ENCODE data around the gene XIAP.
A peak's percentile ranks its signal among the peaks of the same experiment; 100 is the strongest.
"Not testable (repeated sequence)": the region's sequence is repeated elsewhere in the genome, so short reads cannot be mapped to it uniquely, and the experiment has no call there.

Gene XIAP

DNA sequence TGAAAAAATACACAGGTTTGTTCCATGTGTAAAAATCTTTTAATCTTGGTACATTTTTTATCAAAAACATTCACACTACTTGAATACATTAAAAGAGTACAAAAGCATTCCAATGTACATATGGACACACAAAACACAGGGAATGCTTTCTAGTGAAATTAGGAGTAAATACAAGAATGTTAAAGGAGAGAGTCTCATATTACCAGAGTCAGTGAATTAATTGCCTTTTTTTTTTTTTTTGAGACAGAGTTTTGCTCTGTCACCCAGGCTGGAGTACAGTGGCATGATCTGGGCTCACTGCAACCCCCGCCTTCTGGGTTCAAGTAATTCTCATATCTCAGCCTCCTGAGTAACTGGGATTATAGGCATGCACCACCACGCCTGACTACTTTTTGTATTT lies 17.0 kb downstream of the XIAP start:
- DNase-seq: no peak

DNA sequence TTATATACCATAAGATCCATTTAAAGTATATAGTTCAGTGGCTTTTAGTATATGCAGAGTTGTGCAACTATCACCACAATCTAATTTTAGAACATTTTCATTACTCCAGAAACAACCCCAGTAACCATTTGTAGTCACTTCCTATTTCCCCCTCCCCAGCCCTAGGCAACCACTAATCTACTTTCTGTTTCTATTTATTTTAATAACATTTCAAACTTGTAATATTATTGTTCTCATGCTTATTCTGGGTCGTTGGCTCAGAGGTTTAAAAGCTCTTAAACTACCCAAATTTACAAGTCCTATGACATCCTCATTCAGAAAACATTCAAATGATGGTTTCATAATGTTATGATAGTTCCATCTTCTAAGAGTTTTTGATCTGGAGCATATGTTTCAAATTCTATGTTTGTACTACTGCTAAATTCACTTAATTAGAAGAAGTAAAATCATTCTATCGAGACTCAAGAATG lies 18.4 kb downstream of the XIAP start:
- peak; percentile 53 for DNase-seq

DNA sequence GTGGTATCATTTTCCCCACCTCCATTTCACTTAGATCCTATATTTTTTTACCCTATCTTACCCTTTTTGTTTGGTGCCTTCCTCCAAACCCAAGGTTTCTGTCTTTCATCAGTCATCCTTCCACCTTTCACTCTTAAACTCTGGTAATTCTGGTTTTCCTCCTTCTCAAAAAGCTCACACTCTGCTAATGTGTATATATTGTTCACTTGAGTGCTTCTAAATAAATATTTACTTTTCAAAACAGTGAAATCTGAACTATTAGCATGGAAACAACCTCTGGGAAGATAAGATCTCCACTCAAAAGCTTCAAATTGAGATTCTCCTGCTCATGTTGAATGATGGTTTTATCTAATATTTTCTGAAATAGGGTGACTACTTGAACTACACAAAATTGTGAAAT lies 21.5 kb downstream of the XIAP start:
- DNase-seq: no peak

DNA sequence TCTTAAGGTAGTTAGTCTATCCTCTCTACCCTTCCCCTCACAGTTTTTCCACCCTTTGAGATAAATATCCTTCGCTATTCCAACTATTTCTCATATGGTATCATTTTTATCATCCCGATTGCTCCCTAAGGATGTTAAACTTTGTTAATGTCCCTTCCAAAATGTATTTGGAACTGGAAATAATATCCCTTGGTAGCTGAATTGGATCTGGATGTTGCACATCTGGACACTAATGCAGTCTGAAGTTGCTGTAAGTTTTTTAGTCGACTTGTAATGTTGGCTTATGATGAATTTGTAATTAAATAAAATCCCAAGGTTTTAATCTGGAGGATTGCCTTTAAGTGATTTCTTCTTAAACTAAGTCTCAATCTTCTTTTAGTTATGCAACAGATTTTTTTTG lies 22.5 kb downstream of the XIAP start:
- DNase-seq: no peak

DNA sequence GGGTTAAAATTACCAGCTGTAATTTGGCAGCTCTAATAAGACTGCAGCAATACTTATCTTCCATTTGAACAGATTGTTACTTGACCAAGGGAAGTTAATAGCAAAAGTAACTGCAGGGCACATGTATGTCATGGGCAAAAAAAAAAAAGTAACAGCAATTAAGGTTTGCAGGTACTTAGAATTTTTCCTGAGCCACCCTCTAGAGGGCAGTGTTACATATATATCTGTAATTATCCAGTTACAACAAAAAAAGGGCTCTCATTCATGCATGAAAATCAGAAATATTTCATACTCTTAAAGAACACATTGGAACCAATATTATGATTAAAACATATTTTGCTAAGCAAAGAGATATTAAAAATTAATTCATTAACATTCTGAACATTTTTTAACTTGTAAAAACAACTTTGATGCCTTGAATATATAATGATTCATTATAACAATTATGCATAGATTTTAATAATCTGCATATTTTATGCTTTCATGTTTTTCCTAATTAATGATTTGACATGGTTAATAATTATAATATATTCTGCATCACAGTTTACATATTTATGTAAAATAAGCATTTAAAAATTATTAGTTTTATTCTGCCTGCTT lies 25.1 kb downstream of the XIAP start:
- DNase-seq: peak; percentile 46

DNA sequence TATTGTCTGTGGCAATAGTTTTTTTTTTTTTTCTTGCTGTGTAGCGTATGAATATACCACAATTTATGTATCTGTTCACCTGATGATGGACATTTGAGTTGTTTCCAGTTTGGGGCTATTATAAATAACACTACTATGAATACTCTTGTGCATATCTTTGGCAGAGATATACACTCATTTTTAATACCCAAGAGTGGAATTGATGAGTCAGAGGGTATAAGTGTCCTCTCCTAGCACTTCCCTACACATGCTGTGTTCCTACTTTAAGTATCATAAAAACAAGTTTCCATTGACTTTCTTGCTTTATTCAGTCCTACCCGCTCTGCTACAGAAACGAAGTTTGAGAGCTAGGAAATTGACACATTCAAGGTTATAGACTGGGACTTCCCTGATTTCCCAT lies 39.8 kb downstream of the XIAP start:
- peak; percentile 37 for DNase-seq

DNA sequence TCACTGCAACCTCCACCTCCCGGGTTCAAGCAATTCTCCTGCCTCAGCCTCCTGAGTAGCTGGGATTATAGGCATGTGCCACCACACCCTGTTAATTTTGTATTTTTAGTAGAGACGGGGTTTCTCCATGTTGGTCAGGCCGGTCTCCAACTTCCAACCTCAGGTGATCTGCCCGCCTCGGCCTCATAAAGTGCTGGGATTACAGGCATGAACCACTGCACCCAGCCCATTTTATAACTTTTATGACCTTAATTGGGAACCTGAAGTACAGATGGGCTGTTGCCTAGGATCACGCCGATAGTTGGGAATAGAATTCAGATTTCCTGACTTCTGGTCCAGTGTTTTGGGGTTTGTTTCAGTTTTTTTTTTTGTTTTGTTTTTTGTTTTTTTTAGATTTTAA lies 43.4 kb downstream of the XIAP start:
- not testable (repeated sequence) for DNase-seq

DNA sequence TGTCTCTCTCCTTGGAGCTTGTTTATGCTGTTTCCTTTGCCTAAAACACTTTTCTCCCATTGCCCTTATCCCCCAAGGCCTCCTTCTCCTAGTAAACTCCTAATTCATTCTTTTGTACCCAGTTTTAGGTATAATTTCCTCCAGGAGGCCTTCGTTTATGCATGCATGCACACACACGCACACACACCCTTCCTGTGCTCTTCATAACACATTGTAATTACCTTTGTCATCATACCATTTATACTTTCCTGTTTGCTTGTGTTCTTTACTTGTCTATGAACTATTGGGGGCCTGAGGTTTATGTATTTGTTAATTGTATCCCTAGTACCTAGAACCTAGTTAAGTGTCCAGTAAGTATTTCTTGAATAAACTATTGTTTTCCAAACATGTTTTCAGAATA lies 45.5 kb downstream of the XIAP start:
- no peak for DNase-seq

DNA sequence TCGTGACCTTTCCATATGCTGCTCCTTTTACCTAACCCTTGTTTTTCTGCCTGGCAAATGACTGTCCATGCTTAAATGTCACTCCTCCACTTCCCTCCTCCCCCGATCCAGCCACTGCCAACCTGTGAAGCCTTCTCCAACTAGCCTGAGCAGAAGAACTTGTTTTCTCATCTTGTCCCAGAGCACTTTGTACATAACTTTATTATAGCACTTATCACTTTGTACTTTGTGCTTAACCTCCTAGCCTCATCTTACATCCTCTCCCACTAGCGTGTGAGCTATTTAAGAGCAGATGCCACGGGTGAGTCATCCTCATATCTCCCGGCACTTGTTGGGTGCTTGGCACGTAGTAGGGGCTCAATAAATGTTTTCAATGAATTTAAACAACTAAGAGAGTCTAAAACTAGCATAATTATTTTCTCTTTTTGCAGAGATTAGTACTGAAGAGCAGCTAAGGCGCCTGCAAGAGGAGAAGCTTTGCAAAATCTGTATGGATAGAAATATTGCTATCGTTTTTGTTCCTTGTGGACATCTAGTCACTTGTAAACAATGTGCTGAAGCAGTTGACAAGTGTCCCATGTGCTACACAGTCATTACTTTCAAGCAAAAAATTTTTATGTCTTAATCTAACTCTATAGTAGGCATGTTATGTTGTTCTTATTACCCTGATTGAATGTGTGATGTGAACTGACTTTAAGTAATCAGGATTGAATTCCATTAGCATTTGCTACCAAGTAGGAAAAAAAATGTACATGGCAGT lies 46.9 kb downstream of the XIAP start:
- DNase-seq: no peak

DNA sequence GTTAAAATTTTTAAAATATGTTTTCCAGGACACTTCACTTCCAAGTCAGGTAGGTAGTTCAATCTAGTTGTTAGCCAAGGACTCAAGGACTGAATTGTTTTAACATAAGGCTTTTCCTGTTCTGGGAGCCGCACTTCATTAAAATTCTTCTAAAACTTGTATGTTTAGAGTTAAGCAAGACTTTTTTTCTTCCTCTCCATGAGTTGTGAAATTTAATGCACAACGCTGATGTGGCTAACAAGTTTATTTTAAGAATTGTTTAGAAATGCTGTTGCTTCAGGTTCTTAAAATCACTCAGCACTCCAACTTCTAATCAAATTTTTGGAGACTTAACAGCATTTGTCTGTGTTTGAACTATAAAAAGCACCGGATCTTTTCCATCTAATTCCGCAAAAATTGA lies 49.7 kb downstream of the XIAP start:
- DNase-seq: peak; percentile 5

DNA sequence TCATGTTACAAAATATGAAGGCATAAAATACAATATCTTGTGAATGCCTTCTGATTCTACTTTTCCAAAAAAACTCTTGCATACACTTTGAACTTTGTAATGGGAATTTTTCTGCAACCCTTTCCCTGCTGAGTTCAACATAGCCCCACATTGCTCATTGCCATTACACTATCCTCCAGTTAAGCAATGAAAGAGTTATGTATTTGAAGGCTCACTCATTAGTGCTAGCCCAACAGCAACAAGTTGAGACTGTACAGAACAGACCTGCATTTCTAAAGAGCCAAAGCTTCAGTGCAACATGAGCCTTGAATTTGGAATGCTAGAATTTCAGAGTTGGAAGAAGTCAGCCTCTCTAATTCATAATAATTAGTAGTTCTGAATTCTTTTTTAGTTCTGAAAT lies 57.2 kb downstream of the XIAP start:
- no peak for DNase-seq

DNA sequence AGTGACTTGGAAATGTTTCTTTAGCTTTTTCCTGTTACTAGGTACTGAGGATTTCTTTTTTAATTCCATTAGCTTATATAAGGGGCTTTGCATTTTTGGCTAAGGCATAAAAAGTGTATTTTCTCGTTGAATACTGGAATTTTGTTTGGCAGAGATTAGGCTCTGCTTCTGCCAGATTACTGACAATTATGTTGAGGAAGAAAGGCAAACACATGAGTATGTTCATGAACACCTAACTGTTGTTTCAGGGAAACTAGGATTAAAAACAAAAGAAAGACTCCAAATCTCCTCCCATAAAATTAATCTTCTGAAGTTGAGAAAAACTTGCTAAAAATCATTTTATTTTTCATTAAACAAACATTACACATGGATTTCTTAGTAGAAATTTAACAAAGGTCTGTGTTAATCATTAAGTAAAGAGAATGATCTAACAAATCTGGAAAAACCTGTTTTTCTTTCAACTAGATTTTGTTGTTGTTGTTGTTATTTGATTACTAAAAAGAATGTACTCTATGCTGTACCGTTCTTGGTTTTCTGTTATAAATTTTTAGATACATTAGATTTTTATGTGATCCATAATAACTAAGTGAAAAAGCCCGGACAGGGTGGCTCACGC lies 58.4 kb downstream of the XIAP start:
- DNase-seq: no peak

DNA sequence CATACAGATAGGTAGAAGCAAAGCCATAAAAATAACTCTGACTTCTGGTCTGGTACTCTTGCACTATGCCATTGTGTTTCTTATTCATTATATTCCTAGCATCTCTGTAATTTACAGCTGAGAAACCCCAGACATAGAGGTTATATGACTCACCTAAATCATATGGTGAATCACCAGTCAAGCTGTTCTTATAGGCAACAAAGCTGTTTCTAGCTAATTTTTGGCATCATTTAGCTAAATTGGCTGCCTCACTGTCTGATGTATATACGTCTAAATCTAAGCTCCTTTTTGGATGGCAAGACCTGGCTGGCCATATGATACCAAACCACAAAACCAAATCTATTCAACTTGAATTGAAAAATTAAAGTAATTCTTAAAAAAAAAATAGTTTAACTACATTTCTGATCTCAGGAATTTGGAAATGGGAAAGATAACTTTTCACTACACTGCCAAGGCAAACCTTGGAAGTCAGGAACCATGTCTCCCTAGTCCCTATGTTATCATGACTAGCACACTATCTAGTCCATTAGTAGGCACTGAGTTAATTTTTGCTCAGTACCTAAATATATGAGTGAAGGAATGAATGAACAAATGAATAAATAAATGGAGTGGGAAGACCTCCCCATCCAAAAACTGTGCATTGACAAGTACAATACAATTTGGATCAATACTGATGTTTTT lies 60.4 kb downstream of the XIAP start:
- peak; percentile 91 for DNase-seq

DNA sequence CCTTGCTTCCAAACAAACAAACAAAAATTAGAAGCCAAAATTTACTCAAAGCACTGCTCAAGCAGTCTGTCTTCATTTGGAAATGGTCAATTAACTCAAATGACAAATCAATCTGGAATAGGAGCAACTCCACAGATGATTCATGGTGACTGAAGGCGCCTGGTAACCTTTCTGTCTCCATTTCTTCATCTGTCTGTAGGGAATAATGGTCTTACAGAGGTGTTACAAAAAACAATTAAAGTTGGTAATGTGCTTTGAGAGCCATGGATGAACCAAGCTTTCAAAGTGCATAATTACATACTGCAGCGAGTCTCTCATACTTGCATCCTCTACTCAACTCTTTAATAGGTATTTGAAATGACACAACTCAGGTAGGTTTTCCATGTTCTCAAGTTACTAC lies 63.4 kb downstream of the XIAP start:
- DNase-seq: no peak

DNA sequence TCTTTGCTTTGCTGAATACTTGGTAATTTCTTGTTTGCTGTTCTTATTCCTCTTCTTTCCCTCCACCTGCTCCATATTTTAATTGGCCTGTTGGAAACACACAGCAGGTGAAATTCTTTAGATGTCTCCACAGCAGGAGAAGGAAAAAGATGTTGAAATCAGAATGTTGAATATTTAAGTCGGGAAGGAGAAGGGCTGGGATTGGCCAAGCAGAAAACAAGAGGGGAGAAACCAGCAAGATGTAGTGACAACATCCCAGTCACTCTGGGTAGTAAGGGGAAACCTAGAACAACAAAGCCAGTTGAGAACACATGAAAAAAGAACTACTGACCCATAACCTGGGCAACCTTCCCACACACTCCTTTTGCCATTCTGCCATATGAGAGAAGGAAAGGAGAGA lies 64.3 kb downstream of the XIAP start:
- no peak for DNase-seq

DNA sequence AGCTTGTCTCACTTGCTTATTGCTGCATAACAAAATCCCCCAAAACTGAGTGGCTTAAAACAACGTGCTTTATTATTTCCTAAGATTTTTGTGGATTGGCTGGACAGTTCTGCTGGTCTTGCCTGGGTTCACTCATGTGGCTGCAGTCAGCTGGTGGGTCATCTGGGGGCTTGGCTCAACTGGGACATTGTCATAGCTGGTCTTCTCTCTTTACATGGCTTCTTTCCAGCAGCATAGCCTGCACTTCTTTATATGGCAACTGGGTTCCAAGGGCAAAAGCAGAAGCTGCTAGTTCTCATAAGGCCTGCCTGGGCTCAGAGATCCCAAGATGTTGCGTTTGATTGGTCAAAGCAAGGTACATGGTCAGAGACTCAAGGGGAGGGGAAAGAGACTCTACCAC lies 68.0 kb downstream of the XIAP start:
- no peak for DNase-seq

DNA sequence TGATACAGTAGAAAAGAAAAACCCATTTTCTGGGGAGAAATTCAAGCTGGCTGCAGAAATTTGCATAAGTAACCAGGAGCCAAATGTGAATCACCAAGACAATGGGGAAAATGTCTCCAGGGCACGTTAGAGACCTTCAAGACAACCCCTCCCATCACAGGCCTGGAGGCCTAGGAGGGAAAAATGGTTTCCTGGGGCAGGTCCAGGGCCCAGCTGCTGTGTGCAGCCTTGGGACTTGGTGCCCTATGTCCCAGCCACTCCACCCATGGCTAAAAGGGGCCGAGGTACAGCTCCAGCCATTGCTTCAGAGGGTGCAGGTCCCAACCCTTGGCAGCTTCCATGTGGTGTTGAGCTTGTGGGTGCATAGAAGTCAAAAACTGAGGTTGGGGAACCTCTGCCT lies 72.2 kb downstream of the XIAP start:
- DNase-seq: not testable (repeated sequence)

DNA sequence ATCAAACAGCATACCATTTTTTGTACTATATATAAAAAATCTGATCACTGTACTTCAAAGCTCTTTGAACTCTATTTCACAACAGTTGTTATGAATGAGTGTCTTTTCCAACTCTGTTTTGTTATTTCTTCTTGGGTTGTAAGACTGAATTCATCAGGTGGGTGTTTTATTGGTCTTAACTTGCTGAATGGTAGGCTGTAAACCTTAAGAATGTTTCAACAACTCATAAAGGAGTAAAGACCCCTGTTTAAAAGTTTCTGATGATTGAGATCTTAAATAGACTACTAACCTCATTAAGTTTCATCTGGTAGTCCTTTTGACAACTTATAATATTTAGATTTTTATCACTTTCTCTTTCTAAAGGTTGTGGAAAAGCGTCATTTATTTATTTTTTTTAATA lies 83.2 kb downstream of the XIAP start:
- no peak for DNase-seq

DNA sequence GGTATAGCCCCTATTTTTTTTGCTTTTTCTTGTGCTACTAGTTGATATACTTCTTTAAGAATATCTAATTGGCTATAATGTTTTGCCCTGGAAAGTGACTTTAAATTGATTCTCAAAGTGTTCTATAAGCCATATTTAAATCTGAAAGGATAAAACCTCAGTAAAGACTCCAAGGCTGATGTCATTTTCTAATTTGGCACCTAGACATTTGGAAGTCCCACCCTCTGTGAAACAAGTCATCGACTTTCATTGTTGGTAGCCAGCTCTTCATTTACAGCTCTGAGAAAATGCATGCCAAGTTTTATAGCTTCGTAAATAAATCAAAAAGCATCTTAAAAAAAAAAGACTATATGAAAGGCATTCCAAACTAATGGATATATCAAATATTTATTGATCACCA lies 83.6 kb downstream of the XIAP start:
- no peak for DNase-seq

DNA sequence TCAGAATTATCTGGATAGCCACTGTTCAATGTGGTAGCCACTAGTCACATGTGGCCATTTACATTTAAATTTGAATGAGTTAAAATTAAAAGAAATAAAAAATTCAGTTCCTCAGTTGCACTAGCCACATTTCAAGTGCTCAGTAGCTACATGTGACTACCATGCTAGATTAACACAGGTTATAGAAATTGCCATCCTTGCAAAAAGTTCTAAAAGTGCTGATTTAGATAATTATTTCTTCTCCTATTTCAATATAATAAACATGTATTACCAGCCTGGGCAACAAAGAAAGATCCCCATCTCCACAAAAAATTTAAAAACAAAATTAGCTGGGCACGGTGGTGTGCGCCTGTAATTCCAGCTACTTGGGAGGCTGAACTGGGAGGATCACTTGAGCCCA lies 90.0 kb downstream of the XIAP start:
- DNase-seq: no peak

DNA sequence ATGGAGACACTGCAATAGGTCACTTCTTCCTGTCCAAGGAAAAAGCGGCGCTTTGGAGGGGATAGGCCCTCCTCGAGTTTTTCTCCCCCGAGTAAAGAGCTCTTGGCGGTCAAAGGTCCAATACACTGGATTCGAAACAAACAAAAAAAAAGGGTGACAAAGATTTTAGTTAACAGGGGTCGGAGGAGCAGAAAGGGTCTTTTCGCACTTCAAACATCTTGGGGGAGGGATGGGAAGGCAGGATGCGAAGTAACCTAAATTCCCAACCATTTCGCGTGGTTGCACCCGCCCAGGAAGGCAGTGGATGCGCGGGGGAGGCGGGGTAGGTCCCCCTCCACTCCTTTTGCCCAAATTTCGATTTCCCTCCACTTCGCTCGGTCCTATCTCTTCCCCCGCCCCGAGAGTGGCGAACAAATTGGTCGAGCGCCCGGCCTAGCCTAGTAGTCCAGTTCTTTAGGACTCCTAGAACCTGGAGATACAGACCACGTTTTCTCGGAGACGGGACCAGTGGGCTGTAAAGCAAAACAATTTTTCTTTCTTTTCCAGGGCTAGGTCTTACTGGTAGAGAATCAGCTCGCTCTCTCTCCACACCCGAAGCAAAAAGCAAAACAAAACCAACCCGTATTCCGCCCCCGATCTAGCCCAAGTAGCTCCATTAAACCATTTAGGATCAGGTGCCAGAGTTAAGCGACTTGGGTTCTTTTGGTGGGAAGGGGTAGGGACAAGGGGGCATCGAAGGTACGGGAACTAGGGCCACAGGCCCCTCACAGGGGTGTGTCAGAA lies 99.6 kb downstream of the XIAP start:
- DNase-seq: peak; percentile 17

DNA sequence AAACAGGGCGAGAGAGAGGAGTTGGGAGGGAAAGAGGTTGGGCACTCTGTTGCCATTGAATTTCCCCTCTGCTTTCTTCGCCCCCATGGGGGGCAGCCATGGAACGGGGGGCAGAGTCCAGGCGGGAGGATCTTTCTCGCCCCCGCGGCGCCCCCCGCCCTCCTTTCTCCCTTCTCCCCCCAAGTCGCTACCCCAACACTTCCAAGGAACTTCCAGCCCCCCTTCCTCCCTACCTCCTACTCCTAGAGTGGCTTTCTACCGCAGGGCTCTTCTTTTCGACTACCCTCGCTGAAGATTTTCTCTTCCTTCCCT lies 101.1 kb downstream of the XIAP start:
- DNase-seq: no peak

Measured in fibroblast of skin of right biceps (primary cell).